ENCODE data around the gene MNAT1.

DNA sequence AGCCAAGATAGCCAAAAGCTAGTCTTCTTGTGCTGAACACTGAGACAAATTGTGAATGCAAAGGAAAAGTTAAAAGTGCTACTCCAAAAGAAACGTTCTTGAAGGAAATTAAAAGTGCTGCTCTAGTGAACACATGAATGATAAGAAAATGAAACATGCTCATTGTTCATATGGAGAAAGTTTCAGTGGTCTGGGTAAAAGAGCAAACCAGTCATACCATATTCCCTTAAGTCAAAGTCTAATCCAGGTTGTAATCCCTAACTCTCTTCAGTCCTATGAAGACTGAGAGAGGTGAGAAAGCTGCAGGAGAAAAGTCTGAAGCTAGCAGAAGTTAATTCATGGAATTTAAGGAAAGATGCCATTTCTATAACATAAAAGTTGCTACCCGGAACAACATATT lies 121.5 kb downstream of the MNAT1 start:
- TF ChIP-seq, protein P1, sequence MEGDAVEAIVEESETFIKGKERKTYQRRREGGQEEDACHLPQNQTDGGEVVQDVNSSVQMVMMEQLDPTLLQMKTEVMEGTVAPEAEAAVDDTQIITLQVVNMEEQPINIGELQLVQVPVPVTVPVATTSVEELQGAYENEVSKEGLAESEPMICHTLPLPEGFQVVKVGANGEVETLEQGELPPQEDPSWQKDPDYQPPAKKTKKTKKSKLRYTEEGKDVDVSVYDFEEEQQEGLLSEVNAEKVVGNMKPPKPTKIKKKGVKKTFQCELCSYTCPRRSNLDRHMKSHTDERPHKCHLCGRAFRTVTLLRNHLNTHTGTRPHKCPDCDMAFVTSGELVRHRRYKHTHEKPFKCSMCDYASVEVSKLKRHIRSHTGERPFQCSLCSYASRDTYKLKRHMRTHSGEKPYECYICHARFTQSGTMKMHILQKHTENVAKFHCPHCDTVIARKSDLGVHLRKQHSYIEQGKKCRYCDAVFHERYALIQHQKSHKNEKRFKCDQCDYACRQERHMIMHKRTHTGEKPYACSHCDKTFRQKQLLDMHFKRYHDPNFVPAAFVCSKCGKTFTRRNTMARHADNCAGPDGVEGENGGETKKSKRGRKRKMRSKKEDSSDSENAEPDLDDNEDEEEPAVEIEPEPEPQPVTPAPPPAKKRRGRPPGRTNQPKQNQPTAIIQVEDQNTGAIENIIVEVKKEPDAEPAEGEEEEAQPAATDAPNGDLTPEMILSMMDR (IDR thresholded peaks at IDR 0.05) = no peak
- TF ChIP-seq POLR2A (IDR thresholded peaks at IDR 0.05) = no peak
